GM10266 (cell line): Measurements from ENCODE around the gene ROMO1.

Experiments used
- DNase-seq: peaks from one replicate; pipeline ENCODE4 v3.0.0; 2012; ENCODE audit errors: extremely low spot score
- CTCF ChIP-seq: IDR thresholded peaks from 2 replicates; pipeline ENCODE4 v1.5.1; 2012; ENCODE audit warnings: mild to moderate bottlenecking, low read depth; ENCODE audit not compliant: control insufficient read depth, insufficient read depth; ENCODE audit errors: missing control alignments

ROMO1 gene

GRCh38 chr20:35699127-35699956 lies at the start of gene ROMO1, which contains the start of gene NFS1:
Gene ROMO1, plus strand, starts transcription at chr20:35699405. Its CDS starts 228 bp downstream, at chr20:35699633.
Gene NFS1, minus strand, starts transcription at chr20:35699352. Its CDS starts 64 bp downstream, at chr20:35699288.
- DNase-seq, result peak; percentile 89
- TF ChIP-seq CTCF, result peak; percentile 27

GRCh38 chr20:35650632-35651031 lies 48.6 kb upstream of the ROMO1 start:
- TF ChIP-seq CTCF, result no peak
- DNase-seq, result no peak

DNA sequence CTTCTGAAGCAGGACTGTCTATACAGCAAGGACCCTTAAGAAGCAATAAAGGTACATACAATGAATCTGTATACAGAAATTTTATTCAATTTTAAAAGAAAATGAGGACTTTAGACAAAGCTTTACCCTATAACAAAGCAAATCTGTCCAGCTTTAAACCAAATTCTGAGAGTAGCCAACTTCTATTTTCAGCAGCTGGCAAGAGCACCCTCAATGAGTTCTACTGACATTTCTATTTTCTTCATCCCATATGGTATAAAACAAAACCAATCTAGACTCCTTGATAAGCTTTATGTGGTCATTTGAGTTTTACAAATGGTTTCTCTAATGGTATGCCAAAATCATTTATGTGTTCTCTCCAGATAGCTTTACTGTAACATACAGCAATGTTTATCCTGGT lies 47.2 kb upstream of the ROMO1 start:
- no peak for DNase-seq
- no peak for TF ChIP-seq CTCF

DNA sequence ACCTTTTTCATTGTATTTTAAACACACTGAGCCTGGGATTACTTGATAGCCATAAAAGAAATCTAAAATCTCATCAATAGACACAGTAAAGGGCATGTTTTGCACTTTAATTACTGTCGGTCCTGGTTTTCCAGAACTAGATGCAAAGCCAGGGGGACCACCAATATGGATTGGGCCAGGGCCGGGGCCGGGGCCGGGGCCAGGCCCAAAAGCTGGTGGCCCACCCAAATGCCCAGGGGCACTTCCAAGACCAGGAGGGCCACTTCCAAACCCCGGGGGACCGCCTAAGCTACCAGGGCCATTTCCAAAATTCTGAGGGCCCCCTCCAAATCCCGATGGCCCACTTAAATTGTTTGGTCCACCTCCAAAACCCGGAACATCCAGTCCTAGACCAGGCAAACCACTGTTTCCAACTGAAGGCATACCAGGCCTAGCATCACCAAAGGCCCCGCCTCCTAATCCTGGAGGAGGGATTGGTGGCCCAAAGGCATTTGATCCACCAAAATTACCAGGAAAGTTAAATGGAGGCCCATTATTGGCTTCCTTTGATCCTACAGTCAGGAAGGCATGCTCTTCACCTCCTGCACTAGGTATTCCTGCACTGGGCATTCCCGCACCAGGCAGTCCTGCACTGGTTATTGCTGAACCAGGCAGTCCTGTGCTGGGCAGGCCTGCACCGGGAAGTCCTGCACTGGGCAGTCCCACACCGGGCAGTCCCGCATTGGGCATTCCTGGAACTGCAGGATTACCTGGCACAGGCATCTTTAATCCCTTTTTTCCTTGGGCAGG lies 46.4 kb upstream of the ROMO1 start:
- DNase-seq, result no peak
- no peak for TF ChIP-seq CTCF

DNA sequence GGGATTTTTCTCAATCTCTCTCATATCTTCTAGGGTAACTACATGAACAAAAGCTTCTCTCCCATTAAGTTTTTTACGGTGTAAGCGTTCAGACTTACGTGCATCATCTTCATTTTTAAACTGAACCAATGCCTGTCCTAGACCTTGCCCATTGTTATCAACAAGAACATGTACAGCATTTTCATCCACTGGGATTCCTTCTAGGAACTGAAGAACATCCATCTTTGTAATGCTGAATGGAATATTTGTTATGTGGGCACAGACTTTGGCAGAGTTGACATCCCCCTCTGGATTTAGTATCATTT lies 45.8 kb upstream of the ROMO1 start:
- DNase-seq, result no peak
- no peak for TF ChIP-seq CTCF

- DNase-seq, result no peak
- TF ChIP-seq CTCF, result no peak
These were observed 45.3 kb upstream of the ROMO1 start for GRCh38 chr20:35653893-35654292.

GRCh38 chr20:35654415-35654814 lies 44.8 kb upstream of the ROMO1 start:
- DNase-seq, result no peak
- TF ChIP-seq CTCF, result no peak
